Effector memory CD4-positive, alpha-beta T cell (primary cell): ENCODE measurements around the gene SNORC.

Experiments used
- DNase-seq, 3 donors: peaks; one replicate each; pipeline ENCODE4 v3.0.0-alpha.2; 2020
- H3K27ac ChIP-seq: 2 replicates; pipeline ENCODE4 v1.7.0; 2013; ENCODE audit warnings: mild to moderate bottlenecking, low read length, moderate library complexity; ENCODE audit not compliant: insufficient read depth, poor library complexity, severe bottlenecking
- H3K27me3 ChIP-seq: replicated peaks from 2 replicates; pipeline ENCODE4 v1.7.0; 2013; ENCODE audit warnings: mild to moderate bottlenecking, low read length; ENCODE audit not compliant: insufficient read depth, control insufficient read depth, poor library complexity, severe bottlenecking
- H3K36me3 ChIP-seq: 2 replicates; pipeline ENCODE4 v1.7.0; 2013; ENCODE audit warnings: mild to moderate bottlenecking, low read length, moderate library complexity; ENCODE audit not compliant: control insufficient read depth, insufficient read depth
- H3K4me1 ChIP-seq: 2 replicates; pipeline ENCODE4 v1.7.0; 2013; ENCODE audit warnings: low read length, mild to moderate bottlenecking; ENCODE audit not compliant: control insufficient read depth, insufficient read depth, poor library complexity, severe bottlenecking
- H3K4me3 ChIP-seq: 2 replicates; pipeline ENCODE4 v1.7.0; 2013; ENCODE audit warnings: low read length, low read depth, mild to moderate bottlenecking; ENCODE audit not compliant: insufficient read depth, poor library complexity, severe bottlenecking
- H3K9me3 ChIP-seq: 2 replicates; pipeline ENCODE4 v1.7.0; 2013; ENCODE audit warnings: mild to moderate bottlenecking, low read length, moderate library complexity; ENCODE audit not compliant: control insufficient read depth

The SNORC gene

GRCh38 chr2:232888099-232888836, 18.2 kb downstream of the SNORC start:
- H3K27ac ChIP-seq: no peak overlapping the region
- H3K4me1 ChIP-seq: no peaks in the 10 kb centered on the region
- H3K36me3 ChIP-seq: no peaks in the 10 kb centered on the region
- no peaks in the 10 kb centered on the region for H3K9me3 ChIP-seq
- no peak for DNase-seq
- H3K4me3 ChIP-seq: no peak overlapping the region
- H3K27me3 ChIP-seq: peaks cover 8% of the 10 kb centered on the region

DNA sequence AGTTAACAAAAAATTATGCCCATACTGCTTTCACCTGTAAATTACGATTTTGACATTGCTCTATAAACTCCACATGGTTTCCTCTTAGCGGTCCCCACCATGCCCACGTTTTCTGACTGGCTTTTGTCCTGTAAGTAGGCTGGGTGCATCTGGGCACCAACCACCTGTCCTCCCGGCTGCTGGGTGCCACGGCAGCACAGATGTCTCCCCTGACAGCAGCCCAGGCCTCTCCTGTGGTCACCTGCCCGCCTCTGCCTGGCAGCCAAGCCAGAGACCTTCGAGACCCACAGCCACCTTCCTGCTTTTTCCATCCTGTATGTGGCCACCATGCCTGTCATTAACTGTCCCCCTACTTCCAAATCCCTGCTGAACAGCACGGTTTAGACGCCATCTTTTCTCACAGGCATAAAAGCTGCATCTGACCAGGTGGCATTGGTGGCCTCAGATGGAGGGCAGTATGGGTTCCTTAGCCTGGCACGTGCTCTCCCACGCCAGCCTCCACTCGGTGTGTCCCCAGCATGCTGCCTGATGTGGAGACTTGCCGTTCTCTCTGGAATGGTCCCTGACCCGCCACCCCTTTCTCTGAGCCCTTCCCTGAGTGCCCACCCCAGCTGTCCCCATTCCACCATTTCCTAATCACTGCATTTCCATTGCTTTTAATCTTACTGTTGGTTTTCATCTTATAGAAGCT, 18.9 kb downstream of the SNORC start:
- Histone ChIP-seq H3K27ac (no peak overlapping the region), H3K36me3 (no peaks in the 10 kb centered on the region), H3K27me3 (peaks cover 8% of the 10 kb centered on the region), H3K9me3 (no peaks in the 10 kb centered on the region), H3K4me3 (no peak overlapping the region), H3K4me1 (no peaks in the 10 kb centered on the region)
- no peak for DNase-seq

GRCh38 chr2:232889876-232890401, 19.9 kb downstream of the SNORC start:
- Histone ChIP-seq H3K4me3 (no peak overlapping the region), H3K27me3 (peaks cover 8% of the 10 kb centered on the region), H3K9me3 (no peaks in the 10 kb centered on the region), H3K4me1 (no peaks in the 10 kb centered on the region), H3K27ac (no peak overlapping the region), H3K36me3 (no peaks in the 10 kb centered on the region)
- DNase-seq: no peak

- peaks cover 8% of the 10 kb centered on the region for H3K27me3 ChIP-seq
- no peak overlapping the region for H3K4me3 ChIP-seq
- no peaks in the 10 kb centered on the region for H3K4me1 ChIP-seq
- no peaks in the 10 kb centered on the region for H3K9me3 ChIP-seq
- no peak overlapping the region for H3K27ac ChIP-seq
- no peak for DNase-seq
- H3K36me3 ChIP-seq: no peaks in the 10 kb centered on the region
These were observed 20.5 kb downstream of the SNORC start for GRCh38 chr2:232890536-232890895.

DNA sequence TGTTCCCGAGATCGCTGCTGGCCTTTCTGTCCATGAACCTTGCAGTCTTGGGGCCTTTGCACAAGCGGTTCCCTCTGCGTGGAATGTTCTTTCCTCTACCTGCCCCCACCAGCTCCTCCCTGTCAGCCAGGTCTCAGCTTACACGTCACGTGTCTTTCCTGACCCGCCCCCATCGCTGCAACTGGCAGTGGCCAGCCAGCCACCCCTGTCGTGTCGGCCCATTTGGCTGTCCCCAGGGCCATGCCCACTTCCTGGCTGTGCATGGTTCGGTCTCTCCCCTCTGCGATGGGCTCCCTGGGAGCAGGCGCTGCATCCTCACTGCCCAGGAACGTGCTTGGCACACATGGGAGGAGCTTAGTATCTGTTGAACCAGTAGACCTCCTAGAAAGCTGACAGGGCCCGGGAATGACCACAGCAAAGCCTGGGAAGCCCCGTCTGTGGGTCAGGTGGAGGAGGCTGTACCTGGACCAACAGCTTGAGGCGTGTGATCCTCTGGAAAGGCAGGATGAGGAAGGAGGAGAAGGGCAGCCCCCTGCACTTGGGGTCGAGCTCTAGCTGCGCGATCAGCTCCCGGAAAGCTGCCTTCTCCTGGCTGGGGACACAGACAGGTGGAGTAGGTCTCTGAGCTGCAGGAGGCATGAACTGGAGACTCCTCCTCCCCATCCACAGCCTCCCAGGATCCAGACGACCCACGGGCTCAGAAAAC, 21.0 kb downstream of the SNORC start:
- no peak for DNase-seq
- no peaks in the 10 kb centered on the region for H3K4me1 ChIP-seq
- no peaks in the 10 kb centered on the region for H3K36me3 ChIP-seq
- H3K27ac ChIP-seq: no peak overlapping the region
- peaks cover 8% of the 10 kb centered on the region for H3K27me3 ChIP-seq
- H3K9me3 ChIP-seq: no peaks in the 10 kb centered on the region
- H3K4me3 ChIP-seq: no peak overlapping the region

DNA sequence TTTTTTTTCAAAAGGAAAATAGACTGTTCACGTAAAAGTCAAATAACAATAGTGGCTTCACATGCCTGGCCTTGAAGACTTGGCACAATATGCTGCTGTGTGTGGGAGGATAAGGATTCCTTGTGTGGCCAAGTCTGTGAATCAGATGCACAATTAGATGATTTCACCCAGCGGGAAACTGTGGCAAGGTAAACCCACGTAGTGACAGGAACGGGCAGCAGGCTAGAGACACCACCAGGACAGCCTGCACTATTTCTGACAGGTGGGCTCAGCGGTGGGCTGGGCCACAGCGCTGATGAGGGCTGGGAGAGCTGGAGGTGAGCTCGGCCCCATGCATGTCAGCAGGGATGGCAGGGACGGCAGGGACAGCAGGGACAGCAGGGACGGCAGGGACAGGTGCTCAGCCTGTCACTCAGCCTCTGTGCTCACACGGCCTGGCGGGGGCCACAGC, 21.6 kb downstream of the SNORC start:
- Histone ChIP-seq H3K9me3 (no peaks in the 10 kb centered on the region), H3K4me1 (no peaks in the 10 kb centered on the region), H3K4me3 (no peak overlapping the region), H3K27ac (no peak overlapping the region), H3K36me3 (no peaks in the 10 kb centered on the region), H3K27me3 (peaks cover 8% of the 10 kb centered on the region)
- DNase-seq: no peak

- Histone ChIP-seq H3K36me3 (no peaks in the 10 kb centered on the region), H3K27ac (no peak overlapping the region), H3K27me3 (peaks cover 8% of the 10 kb centered on the region), H3K4me3 (no peak overlapping the region), H3K4me1 (no peaks in the 10 kb centered on the region), H3K9me3 (no peaks in the 10 kb centered on the region)
- DNase-seq: no peak
These were observed 22.2 kb downstream of the SNORC start for GRCh38 chr2:232892221-232892620.

DNA sequence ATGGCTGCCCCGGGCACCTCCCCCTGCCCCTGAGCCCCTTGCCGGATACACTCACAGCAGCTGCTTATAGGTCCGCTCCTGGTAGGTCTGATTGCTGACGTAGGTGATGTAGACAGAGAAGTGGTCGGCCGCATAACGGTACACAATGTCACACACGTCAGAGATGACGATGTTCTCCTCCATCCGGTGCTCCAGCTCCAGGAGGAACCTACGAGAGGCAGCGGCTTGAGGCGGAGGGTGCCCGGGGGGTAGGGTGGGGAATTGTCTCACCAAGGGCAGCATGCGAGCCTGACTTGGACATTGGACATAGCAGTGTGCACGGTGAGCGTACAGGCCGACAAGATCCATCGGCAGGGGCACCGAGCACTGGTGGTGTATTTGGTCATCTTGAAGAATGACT, 22.8 kb downstream of the SNORC start:
- peaks cover 8% of the 10 kb centered on the region for H3K27me3 ChIP-seq

DNA sequence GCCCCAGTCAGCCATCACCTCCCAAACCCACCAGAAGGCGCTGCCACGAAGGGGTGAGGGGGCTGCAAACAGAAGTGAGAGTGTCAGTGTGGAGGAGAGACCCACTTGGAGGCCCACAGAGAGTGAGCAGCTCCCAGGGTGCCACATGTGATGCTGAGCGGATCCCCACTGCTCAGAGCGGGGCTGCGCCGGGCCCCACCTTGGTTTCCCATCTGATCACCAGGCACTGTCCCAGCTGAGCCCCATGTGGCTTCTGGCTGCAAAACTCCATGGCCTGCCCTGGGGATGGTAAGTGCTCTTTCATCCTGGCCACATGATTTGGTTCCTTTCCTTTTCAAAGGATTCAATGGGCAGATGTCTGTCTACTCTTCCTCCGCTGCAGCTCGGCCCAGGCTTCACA, 23.8 kb downstream of the SNORC start:
- Histone ChIP-seq H3K36me3 (no peaks in the 10 kb centered on the region), H3K27me3 (peaks cover 8% of the 10 kb centered on the region), H3K4me3 (no peak overlapping the region), H3K27ac (no peak overlapping the region), H3K4me1 (no peaks in the 10 kb centered on the region), H3K9me3 (no peaks in the 10 kb centered on the region)
- no peak for DNase-seq

More for the DNA sequence above, 22.8 kb downstream of the SNORC start:
- Histone ChIP-seq H3K4me1 (no peaks in the 10 kb centered on the region), H3K4me3 (no peak overlapping the region), H3K9me3 (no peaks in the 10 kb centered on the region), H3K36me3 (no peaks in the 10 kb centered on the region), H3K27ac (no peak overlapping the region)
- DNase-seq: no peak

- H3K27me3 ChIP-seq: peaks cover 8% of the 10 kb centered on the region
- H3K36me3 ChIP-seq: no peaks in the 10 kb centered on the region
- no peak for DNase-seq
- H3K4me1 ChIP-seq: no peaks in the 10 kb centered on the region
- H3K4me3 ChIP-seq: no peak overlapping the region
- H3K27ac ChIP-seq: no peak overlapping the region
- no peaks in the 10 kb centered on the region for H3K9me3 ChIP-seq
These were observed 24.2 kb downstream of the SNORC start for GRCh38 chr2:232894251-232894650.
